ENCODE measurements around the gene NAXD.

NAXD gene

GRCh38 chr13:110576736-110577476 is 38.4 kb upstream of the NAXD start:
- Histone ChIP-seq H3K4me1 (ENCODE audit: control insufficient read depth, insufficient read depth, low read length, poor library complexity, severe bottlenecking) (no peaks in the 10 kb centered on the region), H3K27ac (ENCODE audit: insufficient read depth, low read length, poor library complexity, severe bottlenecking) (no peak overlapping the region), H3K9me3 (ENCODE audit: control insufficient read depth, low read length) (no peaks in the 10 kb centered on the region), H3K4me3 (ENCODE audit: insufficient read depth, low read depth, low read length, poor library complexity, severe bottlenecking) (no peak overlapping the region), H3K36me3 (ENCODE audit: control insufficient read depth, insufficient read depth, low read length) (no peaks in the 10 kb centered on the region), H3K27me3 (replicated peaks; ENCODE audit: control insufficient read depth, insufficient read depth, low read length, poor library complexity, severe bottlenecking) (peaks cover 6% of the 10 kb centered on the region)
- DNase-seq = no peak

GRCh38 chr13:110578363-110578762 is 37.0 kb upstream of the NAXD start:
- Histone ChIP-seq H3K4me3 (ENCODE audit: insufficient read depth, low read depth, low read length, poor library complexity, severe bottlenecking) (no peak overlapping the region), H3K36me3 (ENCODE audit: control insufficient read depth, insufficient read depth, low read length) (no peaks in the 10 kb centered on the region), H3K27me3 (replicated peaks; ENCODE audit: control insufficient read depth, insufficient read depth, low read length, poor library complexity, severe bottlenecking) (peaks cover 6% of the 10 kb centered on the region), H3K27ac (ENCODE audit: insufficient read depth, low read length, poor library complexity, severe bottlenecking) (no peak overlapping the region), H3K9me3 (ENCODE audit: control insufficient read depth, low read length) (no peaks in the 10 kb centered on the region), H3K4me1 (ENCODE audit: control insufficient read depth, insufficient read depth, low read length, poor library complexity, severe bottlenecking) (no peaks in the 10 kb centered on the region)
- no peak for DNase-seq

GRCh38 chr13:110580800-110581199 is 34.5 kb upstream of the NAXD start:
- no peaks in the 10 kb centered on the region for H3K9me3 ChIP-seq (ENCODE audit: control insufficient read depth, low read length)
- DNase-seq = no peak
- no peaks in the 10 kb centered on the region for H3K36me3 ChIP-seq (ENCODE audit: control insufficient read depth, insufficient read depth, low read length)

GRCh38 chr13:110581506-110582185 is 33.7 kb upstream of the NAXD start:
- no peak overlapping the region for H3K27ac ChIP-seq (ENCODE audit: insufficient read depth, low read length, poor library complexity, severe bottlenecking)
- no peaks in the 10 kb centered on the region for H3K27me3 ChIP-seq (replicated peaks; ENCODE audit: control insufficient read depth, insufficient read depth, low read length, poor library complexity, severe bottlenecking)
- H3K9me3 ChIP-seq (ENCODE audit: control insufficient read depth, low read length) = no peaks in the 10 kb centered on the region
- no peak overlapping the region for H3K4me3 ChIP-seq (ENCODE audit: insufficient read depth, low read depth, low read length, poor library complexity, severe bottlenecking)
- no peaks in the 10 kb centered on the region for H3K4me1 ChIP-seq (ENCODE audit: control insufficient read depth, insufficient read depth, low read length, poor library complexity, severe bottlenecking)
- no peak for DNase-seq
- H3K36me3 ChIP-seq (ENCODE audit: control insufficient read depth, insufficient read depth, low read length) = no peaks in the 10 kb centered on the region

More at GRCh38 chr13:110580800-110581199, 34.5 kb upstream of the NAXD start:
- no peaks in the 10 kb centered on the region for H3K4me1 ChIP-seq (ENCODE audit: control insufficient read depth, insufficient read depth, low read length, poor library complexity, severe bottlenecking)
- no peak overlapping the region for H3K27ac ChIP-seq (ENCODE audit: insufficient read depth, low read length, poor library complexity, severe bottlenecking)
- H3K27me3 ChIP-seq (replicated peaks; ENCODE audit: control insufficient read depth, insufficient read depth, low read length, poor library complexity, severe bottlenecking) = no peaks in the 10 kb centered on the region
- H3K4me3 ChIP-seq (ENCODE audit: insufficient read depth, low read depth, low read length, poor library complexity, severe bottlenecking) = no peak overlapping the region

GRCh38 chr13:110582421-110582954 is 32.9 kb upstream of the NAXD start:
- H3K27ac ChIP-seq (ENCODE audit: insufficient read depth, low read length, poor library complexity, severe bottlenecking) = no peak overlapping the region
- H3K4me1 ChIP-seq (ENCODE audit: control insufficient read depth, insufficient read depth, low read length, poor library complexity, severe bottlenecking) = no peaks in the 10 kb centered on the region
- no peak for DNase-seq
- no peak overlapping the region for H3K4me3 ChIP-seq (ENCODE audit: insufficient read depth, low read depth, low read length, poor library complexity, severe bottlenecking)
- H3K27me3 ChIP-seq (replicated peaks; ENCODE audit: control insufficient read depth, insufficient read depth, low read length, poor library complexity, severe bottlenecking) = no peaks in the 10 kb centered on the region
- no peaks in the 10 kb centered on the region for H3K9me3 ChIP-seq (ENCODE audit: control insufficient read depth, low read length)
- H3K36me3 ChIP-seq (ENCODE audit: control insufficient read depth, insufficient read depth, low read length) = no peaks in the 10 kb centered on the region

GRCh38 chr13:110583178-110583865 is 32.0 kb upstream of the NAXD start:
- DNase-seq = no peak
- H3K27me3 ChIP-seq (replicated peaks; ENCODE audit: control insufficient read depth, insufficient read depth, low read length, poor library complexity, severe bottlenecking) = no peaks in the 10 kb centered on the region
- no peak overlapping the region for H3K4me3 ChIP-seq (ENCODE audit: insufficient read depth, low read depth, low read length, poor library complexity, severe bottlenecking)
- H3K36me3 ChIP-seq (ENCODE audit: control insufficient read depth, insufficient read depth, low read length) = no peaks in the 10 kb centered on the region
- no peaks in the 10 kb centered on the region for H3K9me3 ChIP-seq (ENCODE audit: control insufficient read depth, low read length)
- no peak overlapping the region for H3K27ac ChIP-seq (ENCODE audit: insufficient read depth, low read length, poor library complexity, severe bottlenecking)
- H3K4me1 ChIP-seq (ENCODE audit: control insufficient read depth, insufficient read depth, low read length, poor library complexity, severe bottlenecking) = no peaks in the 10 kb centered on the region

GRCh38 chr13:110589793-110590390 is 25.5 kb upstream of the NAXD start:
- H3K4me1 ChIP-seq (ENCODE audit: control insufficient read depth, insufficient read depth, low read length, poor library complexity, severe bottlenecking) = no peaks in the 10 kb centered on the region
- no peaks in the 10 kb centered on the region for H3K27me3 ChIP-seq (replicated peaks; ENCODE audit: control insufficient read depth, insufficient read depth, low read length, poor library complexity, severe bottlenecking)
- H3K36me3 ChIP-seq (ENCODE audit: control insufficient read depth, insufficient read depth, low read length) = no peaks in the 10 kb centered on the region
- H3K4me3 ChIP-seq (ENCODE audit: insufficient read depth, low read depth, low read length, poor library complexity, severe bottlenecking) = no peak overlapping the region
- no peak for DNase-seq
- H3K27ac ChIP-seq (ENCODE audit: insufficient read depth, low read length, poor library complexity, severe bottlenecking) = no peak overlapping the region
- no peaks in the 10 kb centered on the region for H3K9me3 ChIP-seq (ENCODE audit: control insufficient read depth, low read length)

GRCh38 chr13:110590577-110590976 is 24.8 kb upstream of the NAXD start:
- Histone ChIP-seq H3K9me3 (ENCODE audit: control insufficient read depth, low read length) (no peaks in the 10 kb centered on the region), H3K4me1 (ENCODE audit: control insufficient read depth, insufficient read depth, low read length, poor library complexity, severe bottlenecking) (no peaks in the 10 kb centered on the region), H3K27me3 (replicated peaks; ENCODE audit: control insufficient read depth, insufficient read depth, low read length, poor library complexity, severe bottlenecking) (no peaks in the 10 kb centered on the region), H3K4me3 (ENCODE audit: insufficient read depth, low read depth, low read length, poor library complexity, severe bottlenecking) (no peak overlapping the region), H3K27ac (ENCODE audit: insufficient read depth, low read length, poor library complexity, severe bottlenecking) (no peak overlapping the region), H3K36me3 (ENCODE audit: control insufficient read depth, insufficient read depth, low read length) (no peaks in the 10 kb centered on the region)
- no peak for DNase-seq

GRCh38 chr13:110592665-110593064 is 22.7 kb upstream of the NAXD start:
- H3K36me3 ChIP-seq (ENCODE audit: control insufficient read depth, insufficient read depth, low read length) = no peaks in the 10 kb centered on the region
- no peaks in the 10 kb centered on the region for H3K27me3 ChIP-seq (replicated peaks; ENCODE audit: control insufficient read depth, insufficient read depth, low read length, poor library complexity, severe bottlenecking)
- no peak overlapping the region for H3K27ac ChIP-seq (ENCODE audit: insufficient read depth, low read length, poor library complexity, severe bottlenecking)
- DNase-seq = no peak
- no peaks in the 10 kb centered on the region for H3K9me3 ChIP-seq (ENCODE audit: control insufficient read depth, low read length)
- H3K4me1 ChIP-seq (ENCODE audit: control insufficient read depth, insufficient read depth, low read length, poor library complexity, severe bottlenecking) = no peaks in the 10 kb centered on the region
- H3K4me3 ChIP-seq (ENCODE audit: insufficient read depth, low read depth, low read length, poor library complexity, severe bottlenecking) = no peak overlapping the region

Data from effector memory CD4-positive, alpha-beta T cell (primary cell).